AG09309 (cell line): ENCODE data around the gene KDM6A.
"Not testable (repeated sequence)": the region's sequence is repeated elsewhere in the genome, so short reads cannot be mapped to it uniquely, and the experiment has no call there.

Source experiments
- DNase-seq: peaks from one replicate; pipeline ENCODE4 v3.0.0-alpha.2; 2010; ENCODE audit warnings: low read depth
- H3K4me3 ChIP-seq: 2 replicates; pipeline ENCODE4 v1.5.1; 2011; ENCODE audit warnings: mild to moderate bottlenecking, low read depth, low read length, moderate library complexity; ENCODE audit not compliant: control insufficient read depth
- TF ChIP-seq, protein P1 (sequence below): IDR thresholded peaks from 2 replicates; pipeline ENCODE4 v1.5.1; 2011; ENCODE audit warnings: mild to moderate bottlenecking, low read depth, low read length, inconsistent platforms; ENCODE audit not compliant: insufficient read depth, control insufficient read depth; ENCODE audit errors: missing control alignments

KDM6A gene

DNA sequence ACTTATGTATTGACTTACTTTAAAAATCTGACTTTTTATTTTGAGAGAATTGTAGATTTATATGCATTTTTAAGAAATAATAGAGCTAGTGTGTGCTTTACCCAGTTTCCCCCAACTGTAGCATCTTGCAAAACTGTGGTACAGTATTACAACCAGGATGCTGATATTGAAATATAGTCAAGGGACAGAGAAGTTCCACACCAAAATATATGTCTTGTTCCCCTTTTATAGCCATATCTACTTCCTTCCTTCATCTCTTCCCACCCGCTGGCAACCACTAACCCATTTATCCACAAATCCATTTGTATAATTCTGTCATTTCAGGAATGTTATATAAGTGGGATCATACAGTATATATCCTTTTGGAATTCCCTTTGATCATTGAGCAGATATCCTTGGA is 16.8 kb downstream of the KDM6A start:
- no peak overlapping the region for H3K4me3 ChIP-seq
- TF ChIP-seq, protein P1, sequence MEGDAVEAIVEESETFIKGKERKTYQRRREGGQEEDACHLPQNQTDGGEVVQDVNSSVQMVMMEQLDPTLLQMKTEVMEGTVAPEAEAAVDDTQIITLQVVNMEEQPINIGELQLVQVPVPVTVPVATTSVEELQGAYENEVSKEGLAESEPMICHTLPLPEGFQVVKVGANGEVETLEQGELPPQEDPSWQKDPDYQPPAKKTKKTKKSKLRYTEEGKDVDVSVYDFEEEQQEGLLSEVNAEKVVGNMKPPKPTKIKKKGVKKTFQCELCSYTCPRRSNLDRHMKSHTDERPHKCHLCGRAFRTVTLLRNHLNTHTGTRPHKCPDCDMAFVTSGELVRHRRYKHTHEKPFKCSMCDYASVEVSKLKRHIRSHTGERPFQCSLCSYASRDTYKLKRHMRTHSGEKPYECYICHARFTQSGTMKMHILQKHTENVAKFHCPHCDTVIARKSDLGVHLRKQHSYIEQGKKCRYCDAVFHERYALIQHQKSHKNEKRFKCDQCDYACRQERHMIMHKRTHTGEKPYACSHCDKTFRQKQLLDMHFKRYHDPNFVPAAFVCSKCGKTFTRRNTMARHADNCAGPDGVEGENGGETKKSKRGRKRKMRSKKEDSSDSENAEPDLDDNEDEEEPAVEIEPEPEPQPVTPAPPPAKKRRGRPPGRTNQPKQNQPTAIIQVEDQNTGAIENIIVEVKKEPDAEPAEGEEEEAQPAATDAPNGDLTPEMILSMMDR = no peak
- no peak for DNase-seq

DNA sequence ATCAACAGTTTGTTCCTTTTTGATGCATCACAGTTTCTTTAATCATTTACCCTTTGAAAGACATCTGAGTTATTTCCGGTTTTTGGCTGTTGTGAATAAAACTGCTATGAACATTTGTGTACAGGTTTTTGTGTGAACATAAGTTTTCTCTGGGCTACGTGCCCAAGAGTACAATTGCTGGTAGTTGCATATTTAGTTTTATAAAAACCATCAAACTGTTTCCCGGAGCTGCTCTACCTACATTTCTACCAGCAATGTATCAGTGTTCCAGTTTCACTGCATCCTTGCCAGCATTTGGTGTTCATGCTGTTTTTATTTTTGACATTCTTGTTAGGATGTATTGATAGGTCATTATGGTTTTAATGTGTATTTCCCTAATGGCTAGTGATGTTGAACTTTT is 17.3 kb downstream of the KDM6A start:
- no peak for DNase-seq
- H3K4me3 ChIP-seq = no peak overlapping the region
- TF ChIP-seq, protein P1 = no peak

GRCh38 chrX:44890687-44891086 is 17.7 kb downstream of the KDM6A start:
- not testable (repeated sequence) for DNase-seq, H3K4me3 ChIP-seq

DNA sequence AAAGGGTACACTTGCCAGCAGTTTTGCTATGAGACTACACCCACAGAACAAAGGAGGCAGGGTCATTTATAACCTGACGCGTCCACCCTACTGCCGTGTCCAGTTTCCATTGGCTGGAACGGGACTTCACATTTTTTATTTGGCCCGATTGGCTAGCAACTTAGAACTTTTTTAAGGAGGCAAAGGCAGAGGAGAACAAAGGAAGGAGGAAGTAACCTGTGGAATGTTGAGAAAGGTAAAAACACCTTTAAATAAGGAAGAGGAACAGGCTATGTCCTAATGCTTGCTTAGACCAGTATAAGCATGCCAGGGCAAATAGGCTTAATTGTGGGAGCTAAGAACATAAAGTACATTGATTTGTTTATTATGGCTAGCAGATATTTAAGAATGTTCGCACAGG is 18.7 kb downstream of the KDM6A start:
- DNase-seq = no peak
- TF ChIP-seq, protein P1 = no peak
- H3K4me3 ChIP-seq = no peak overlapping the region

DNA sequence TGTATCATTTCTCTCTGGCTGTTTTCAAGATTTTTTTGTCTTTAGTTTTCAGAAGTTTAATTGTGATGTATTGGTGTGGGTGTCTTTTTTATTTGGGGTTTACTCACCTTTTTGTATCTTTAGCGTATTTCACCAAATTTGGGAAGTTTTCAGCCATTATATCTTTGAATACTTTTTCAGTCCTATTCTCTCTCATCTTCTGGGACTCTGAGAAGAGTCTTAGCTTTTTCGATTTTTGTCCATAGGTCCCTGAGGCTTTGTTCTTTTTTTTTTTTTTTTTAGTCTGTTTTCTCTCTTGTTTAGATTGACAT is 23.8 kb downstream of the KDM6A start:
- H3K4me3 ChIP-seq = no peak overlapping the region
- no peak for DNase-seq
- TF ChIP-seq, protein P1 = no peak

GRCh38 chrX:44897539-44897938 is 24.6 kb downstream of the KDM6A start:
- DNase-seq = no peak
- H3K4me3 ChIP-seq = no peak overlapping the region
- TF ChIP-seq, protein P1 = no peak

- no peak overlapping the region for H3K4me3 ChIP-seq
- TF ChIP-seq, protein P1 = no peak
- DNase-seq = no peak
Measured at GRCh38 chrX:44898411-44899221, 25.6 kb downstream of the KDM6A start.
